ENCODE data around the gene TBX1. TPM values are rescaled to one million over a fixed set of nuclear protein-coding genes. Genes with fewer than 3 reads are reported as not detected.

The TBX1 gene
- total RNA-seq, 4 donors from 2014 or later: 1.4 to 2.5 (median 1.8) TPM

- WGBS: 98% methylated on average over 7 of the region's 7 CpGs
- Histone ChIP-seq H3K4me3 (no peak overlapping the region), H3K27me3 (peaks cover 0 to 39% (median 0%) of the 10 kb centered on the region in 4 donors), H3K4me1 (peaks cover 0 to 6% (median 2%) of the 10 kb centered on the region in 4 donors), H3K9me3 (no peaks in the 10 kb centered on the region), H3K27ac (replicated peaks in 1 of 4) (no peak overlapping the region), H3K36me3 (no peaks in the 10 kb centered on the region)
- no peak for DNase-seq (ENCODE audit: extremely low spot score)
- TF ChIP-seq POLR2A (IDR thresholded peaks at IDR 0.05; ENCODE audit: low read depth): no peak
- no peak for TF ChIP-seq CTCF (IDR thresholded peaks at IDR 0.05)
- TF ChIP-seq EP300 (IDR thresholded peaks at IDR 0.05): no peak
- no peak for TF ChIP-seq POLR2AphosphoS5 (IDR thresholded peaks at IDR 0.05)
- intact Hi-C loops (cut with DNase I): no loop called here
Observed at GRCh38 chr22:19741053-19741452, 19.5 kb upstream of the TBX1 start.

GRCh38 chr22:19742160-19743066 is 18.2 kb upstream of the TBX1 start:
- no peaks in the 10 kb centered on the region for H3K36me3 ChIP-seq
- TF ChIP-seq CTCF (IDR thresholded peaks at IDR 0.05) (no peak), POLR2AphosphoS5 (IDR thresholded peaks at IDR 0.05) (no peak)
- no peaks in the 10 kb centered on the region for H3K9me3 ChIP-seq
- intact Hi-C loops (cut with DNase I): no loop called here
- DNase-seq (ENCODE audit: extremely low spot score): no peak
- H3K4me1 ChIP-seq: peaks cover 0 to 7% (median 3%) of the 10 kb centered on the region in 4 donors
- WGBS: 94% methylated on average over 13 of the region's 21 CpGs
- H3K4me3 ChIP-seq: no peak overlapping the region
- H3K27ac ChIP-seq (replicated peaks in 1 of 4): no peak overlapping the region
- H3K27me3 ChIP-seq: peaks cover 0 to 26% (median 0%) of the 10 kb centered on the region in 4 donors

GRCh38 chr22:19743081-19743480 is 17.5 kb upstream of the TBX1 start:
- Histone ChIP-seq H3K27ac (replicated peaks in 1 of 4) (no peak overlapping the region), H3K4me3 (no peak overlapping the region), H3K36me3 (no peaks in the 10 kb centered on the region), H3K9me3 (no peaks in the 10 kb centered on the region), H3K27me3 (peaks cover 0 to 19% (median 0%) of the 10 kb centered on the region in 4 donors), H3K4me1 (peaks cover 0 to 7% (median 3%) of the 10 kb centered on the region in 4 donors)
- intact Hi-C loops (cut with DNase I): no loop called here
- no peak for TF ChIP-seq POLR2A (IDR thresholded peaks at IDR 0.05; ENCODE audit: low read depth)
- TF ChIP-seq CTCF (IDR thresholded peaks at IDR 0.05): no peak
- no peak for TF ChIP-seq POLR2AphosphoS5 (IDR thresholded peaks at IDR 0.05)
- no peak for TF ChIP-seq EP300 (IDR thresholded peaks at IDR 0.05)
- DNase-seq (ENCODE audit: extremely low spot score): no peak
- WGBS: 91% methylated on average over 6 of the region's 6 CpGs

- Histone ChIP-seq H3K9me3 (no peaks in the 10 kb centered on the region), H3K4me3 (no peak overlapping the region), H3K27ac (replicated peaks in 1 of 4) (no peak overlapping the region), H3K27me3 (peaks cover 0 to 13% (median 0%) of the 10 kb centered on the region in 4 donors), H3K4me1 (peaks cover 0 to 7% (median 3%) of the 10 kb centered on the region in 4 donors), H3K36me3 (no peaks in the 10 kb centered on the region)
- no peak for DNase-seq (ENCODE audit: extremely low spot score)
- 95% methylated on average over 3 of the region's 4 CpGs for WGBS
- intact Hi-C loops (cut with DNase I): no loop called here
- no peak for TF ChIP-seq EP300 (IDR thresholded peaks at IDR 0.05)
- no peak for TF ChIP-seq POLR2A (IDR thresholded peaks at IDR 0.05; ENCODE audit: low read depth)
- TF ChIP-seq POLR2AphosphoS5 (IDR thresholded peaks at IDR 0.05): no peak
- TF ChIP-seq CTCF (IDR thresholded peaks at IDR 0.05): no peak
Observed at GRCh38 chr22:19743651-19744050, 16.9 kb upstream of the TBX1 start.
